ENCODE results near the gene KLHL25. TPM values are rescaled to one million over a fixed set of nuclear protein-coding genes. Genes with fewer than 3 reads are reported as not detected.

KLHL25 gene
- total RNA-seq, 1 donor from 2014 or later, result 12.5 TPM

- DNase-seq (ENCODE audit: low spot score), result no peak
Measured at GRCh38 chr15:85760531-85761371, 34.0 kb downstream of the KLHL25 start.

- no peak for DNase-seq (ENCODE audit: low spot score)
Measured at GRCh38 chr15:85760049-85760448, 34.7 kb downstream of the KLHL25 start.

GRCh38 chr15:85759376-85759775 is 35.3 kb downstream of the KLHL25 start:
- no peak for DNase-seq (ENCODE audit: low spot score)

GRCh38 chr15:85758655-85758978 is 36.1 kb downstream of the KLHL25 start:
- DNase-seq (ENCODE audit: low spot score), result no peak

- DNase-seq (ENCODE audit: low spot score), result no peak
Measured at GRCh38 chr15:85757939-85758654, 36.6 kb downstream of the KLHL25 start.

GRCh38 chr15:85757073-85757938 is 37.4 kb downstream of the KLHL25 start:
- no peak for DNase-seq (ENCODE audit: low spot score)

GRCh38 chr15:85756411-85757072 is 38.2 kb downstream of the KLHL25 start:
- no peak for DNase-seq (ENCODE audit: low spot score)

- DNase-seq (ENCODE audit: low spot score), result no peak
Measured at GRCh38 chr15:85755942-85756341, 38.8 kb downstream of the KLHL25 start.

- no peak for DNase-seq (ENCODE audit: low spot score)
Measured at GRCh38 chr15:85755471-85755870, 39.3 kb downstream of the KLHL25 start.

GRCh38 chr15:85754989-85755388 is 39.7 kb downstream of the KLHL25 start:
- no peak for DNase-seq (ENCODE audit: low spot score)

- DNase-seq (ENCODE audit: low spot score), result no peak
Measured at GRCh38 chr15:85753791-85754452, 40.8 kb downstream of the KLHL25 start.

- DNase-seq (ENCODE audit: low spot score), result no peak
Measured at GRCh38 chr15:85753261-85753660, 41.5 kb downstream of the KLHL25 start.

GRCh38 chr15:85752491-85752961 is 42.2 kb downstream of the KLHL25 start:
- DNase-seq (ENCODE audit: low spot score), result peak; percentile 43

- DNase-seq (ENCODE audit: low spot score), result no peak
Measured at GRCh38 chr15:85752124-85752475, 42.6 kb downstream of the KLHL25 start.

- DNase-seq (ENCODE audit: low spot score), result no peak
Measured at GRCh38 chr15:85751291-85752123, 43.2 kb downstream of the KLHL25 start.

- peak; percentile 53 for DNase-seq (ENCODE audit: low spot score)
Measured at GRCh38 chr15:85750319-85751290, 44.1 kb downstream of the KLHL25 start.

GRCh38 chr15:85749261-85750151 is 45.2 kb downstream of the KLHL25 start:
- DNase-seq (ENCODE audit: low spot score), result no peak

- DNase-seq (ENCODE audit: low spot score), result no peak
Measured at GRCh38 chr15:85748729-85749128, 46.0 kb downstream of the KLHL25 start.
